Thymus (tissue), 11 donors: ENCODE results near the gene SLIT2. TPM values are rescaled to one million over a fixed set of nuclear protein-coding genes. Genes with fewer than 3 reads are reported as not detected.

Source experiments
- DNase-seq, 9 donors: peaks; one replicate each; pipeline ENCODE4 v3.0.0-alpha.2; 2013; ENCODE audit warnings: low spot score in 9 of 9, low read depth in 6 of 9, missing footprints in 1 of 9
- H3K27ac ChIP-seq, 2 donors: one replicate each; pipeline ENCODE4 v1.5.1; 2013; ENCODE audit warnings: control low read depth in 1 of 2, low read depth in 1 of 2, low read length in 1 of 2, mild to moderate bottlenecking in 1 of 2, moderate library complexity in 1 of 2
- H3K27me3 ChIP-seq, 2 donors: one replicate each; pipeline ENCODE4 v1.5.1; 2013; ENCODE audit warnings: low read length in 1 of 2; ENCODE audit not compliant: control insufficient read depth in 2 of 2, insufficient read depth in 1 of 2
- H3K36me3 ChIP-seq, 2 donors: one replicate each; pipeline ENCODE4 v1.5.1; 2013; ENCODE audit warnings: low read length in 1 of 2, mild to moderate bottlenecking in 1 of 2, moderate library complexity in 1 of 2; ENCODE audit not compliant: control insufficient read depth in 2 of 2, insufficient read depth in 2 of 2
- H3K4me1 ChIP-seq, 2 donors: one replicate each; pipeline ENCODE4 v1.5.1; 2013; ENCODE audit warnings: low read length in 2 of 2; ENCODE audit not compliant: control insufficient read depth in 2 of 2, insufficient read depth in 2 of 2
- H3K4me3 ChIP-seq, 2 donors: one replicate each; pipeline ENCODE4 v1.5.1; 2013; ENCODE audit warnings: low read length in 2 of 2, control low read depth in 1 of 2, mild to moderate bottlenecking in 1 of 2
- H3K9me3 ChIP-seq, 2 donors: one replicate each; pipeline ENCODE4 v1.5.1; 2013; ENCODE audit warnings: low read length in 1 of 2, mild to moderate bottlenecking in 1 of 2; ENCODE audit not compliant: control insufficient read depth in 2 of 2, insufficient read depth in 1 of 2
- WGBS: extraction: QIAGEN DNeasy Blood & Tissue Kit; methylation state at CpG from one replicate; pipeline ENCODE4 v1.1.7; 2013; 5-methylcytosine and 5-hydroxymethylcytosine counted together
- polyA plus RNA-seq: library from polyadenylated mRNA; stranded (reverse); fragments of 200-250 nt; gene quantifications from one replicate; pipeline ENCODE4 v1.2.3, GENCODE V29; 2013
- total RNA-seq: library from RNA; stranded (reverse); fragments of 120-200 nt; gene quantifications from one replicate; pipeline ENCODE4 v1.2.4, GENCODE V29; 2013
- donor health status: healthy.

Gene SLIT2
- total and polyA plus RNA-seq, 2 donors: 1.6 to 2.8 TPM

GRCh38 chr4:20288047-20288650 lies 36.4 kb downstream of the SLIT2 start:
- DNase-seq: no peak
- Histone ChIP-seq H3K4me1 (no peaks in the 10 kb centered on the region), H3K4me3 (no peak overlapping the region), H3K27ac (no peak overlapping the region), H3K9me3 (no peaks in the 10 kb centered on the region), H3K36me3 (no peaks in the 10 kb centered on the region), H3K27me3 (no peaks in the 10 kb centered on the region)
- 94% methylated on average over 8 of the region's 8 CpGs for WGBS

GRCh38 chr4:20288846-20289512 lies 37.3 kb downstream of the SLIT2 start:
- H3K4me3 ChIP-seq: no peak overlapping the region
- WGBS: 88% methylated on average over 2 of the region's 2 CpGs

GRCh38 chr4:20289782-20290181 lies 38.1 kb downstream of the SLIT2 start:
- Histone ChIP-seq H3K4me1 (no peaks in the 10 kb centered on the region), H3K9me3 (no peaks in the 10 kb centered on the region), H3K36me3 (no peaks in the 10 kb centered on the region), H3K4me3 (no peak overlapping the region), H3K27ac (no peak overlapping the region), H3K27me3 (no peaks in the 10 kb centered on the region)
- WGBS: 83% methylated on average over 3 of the region's 3 CpGs
- DNase-seq: no peak

More at GRCh38 chr4:20288846-20289512, 37.3 kb downstream of the SLIT2 start:
- no peaks in the 10 kb centered on the region for H3K36me3 ChIP-seq
- H3K9me3 ChIP-seq: no peaks in the 10 kb centered on the region
- no peak for DNase-seq
- no peaks in the 10 kb centered on the region for H3K4me1 ChIP-seq
- no peak overlapping the region for H3K27ac ChIP-seq
- H3K27me3 ChIP-seq: no peaks in the 10 kb centered on the region

GRCh38 chr4:20292739-20293138 lies 41.0 kb downstream of the SLIT2 start:
- no peak for DNase-seq
- Histone ChIP-seq H3K4me3 (no peak overlapping the region), H3K36me3 (no peaks in the 10 kb centered on the region), H3K4me1 (no peaks in the 10 kb centered on the region), H3K27ac (no peak overlapping the region), H3K27me3 (no peaks in the 10 kb centered on the region), H3K9me3 (no peaks in the 10 kb centered on the region)
- WGBS: 92% methylated on average over 3 of the region's 3 CpGs

GRCh38 chr4:20297261-20297660 lies 45.6 kb downstream of the SLIT2 start:
- H3K4me3 ChIP-seq: no peak overlapping the region
- H3K27me3 ChIP-seq: no peaks in the 10 kb centered on the region
- no peak overlapping the region for H3K27ac ChIP-seq
- no peaks in the 10 kb centered on the region for H3K36me3 ChIP-seq
- no peak for DNase-seq
- 62% methylated on average over 2 of the region's 2 CpGs for whole genome bisulfite sequencing
- no peaks in the 10 kb centered on the region for H3K9me3 ChIP-seq
- H3K4me1 ChIP-seq: no peaks in the 10 kb centered on the region

- Histone ChIP-seq H3K27me3 (no peaks in the 10 kb centered on the region), H3K9me3 (no peaks in the 10 kb centered on the region), H3K4me3 (no peak overlapping the region), H3K27ac (no peak overlapping the region), H3K36me3 (no peaks in the 10 kb centered on the region), H3K4me1 (no peaks in the 10 kb centered on the region)
- WGBS: 96% methylated on average over 6 of the region's 6 CpGs
- no peak for DNase-seq
Measured at GRCh38 chr4:20297783-20298182, 46.1 kb downstream of the SLIT2 start.

GRCh38 chr4:20298455-20298854 lies 46.8 kb downstream of the SLIT2 start:
- Histone ChIP-seq H3K27ac (no peak overlapping the region), H3K9me3 (no peaks in the 10 kb centered on the region), H3K4me3 (no peak overlapping the region), H3K27me3 (no peaks in the 10 kb centered on the region), H3K36me3 (no peaks in the 10 kb centered on the region), H3K4me1 (no peaks in the 10 kb centered on the region)
- no peak for DNase-seq

- Histone ChIP-seq H3K4me1 (no peaks in the 10 kb centered on the region), H3K36me3 (no peaks in the 10 kb centered on the region), H3K27ac (no peak overlapping the region), H3K27me3 (no peaks in the 10 kb centered on the region), H3K9me3 (no peaks in the 10 kb centered on the region), H3K4me3 (no peak overlapping the region)
- DNase-seq: no peak
Measured at GRCh38 chr4:20298986-20299385, 47.3 kb downstream of the SLIT2 start.

GRCh38 chr4:20299515-20299914 lies 47.8 kb downstream of the SLIT2 start:
- DNase-seq: no peak
- Histone ChIP-seq H3K27ac (no peak overlapping the region), H3K27me3 (no peaks in the 10 kb centered on the region), H3K4me3 (no peak overlapping the region), H3K36me3 (no peaks in the 10 kb centered on the region), H3K9me3 (no peaks in the 10 kb centered on the region), H3K4me1 (no peaks in the 10 kb centered on the region)
- 57% methylated on average over 3 of the region's 3 CpGs for WGBS
